ENCODE data around the gene NLK.
"Not testable (repeated sequence)": the region's sequence is repeated elsewhere in the genome, so short reads cannot be mapped to it uniquely, and the experiment has no call there.

DNA sequence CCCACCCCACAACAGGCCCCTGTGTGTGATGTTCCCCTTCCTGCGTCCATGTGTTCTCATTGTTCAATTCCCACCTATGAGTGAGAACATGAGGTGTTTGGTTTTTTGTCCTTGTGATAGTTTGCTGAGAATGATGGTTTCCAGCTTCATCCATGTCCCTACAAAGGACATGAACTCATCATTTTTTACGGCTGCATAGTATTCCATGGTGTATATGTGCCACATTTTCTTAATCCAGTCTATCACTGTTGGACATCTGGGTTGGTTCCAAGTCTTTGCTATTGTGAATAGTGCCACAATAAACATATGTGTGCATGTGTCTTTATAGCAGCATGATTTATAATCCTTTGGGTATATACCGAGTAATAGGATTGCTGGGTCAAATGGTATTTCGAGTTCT is 7.0 kb upstream of the NLK start:
- TF ChIP-seq, protein P1, sequence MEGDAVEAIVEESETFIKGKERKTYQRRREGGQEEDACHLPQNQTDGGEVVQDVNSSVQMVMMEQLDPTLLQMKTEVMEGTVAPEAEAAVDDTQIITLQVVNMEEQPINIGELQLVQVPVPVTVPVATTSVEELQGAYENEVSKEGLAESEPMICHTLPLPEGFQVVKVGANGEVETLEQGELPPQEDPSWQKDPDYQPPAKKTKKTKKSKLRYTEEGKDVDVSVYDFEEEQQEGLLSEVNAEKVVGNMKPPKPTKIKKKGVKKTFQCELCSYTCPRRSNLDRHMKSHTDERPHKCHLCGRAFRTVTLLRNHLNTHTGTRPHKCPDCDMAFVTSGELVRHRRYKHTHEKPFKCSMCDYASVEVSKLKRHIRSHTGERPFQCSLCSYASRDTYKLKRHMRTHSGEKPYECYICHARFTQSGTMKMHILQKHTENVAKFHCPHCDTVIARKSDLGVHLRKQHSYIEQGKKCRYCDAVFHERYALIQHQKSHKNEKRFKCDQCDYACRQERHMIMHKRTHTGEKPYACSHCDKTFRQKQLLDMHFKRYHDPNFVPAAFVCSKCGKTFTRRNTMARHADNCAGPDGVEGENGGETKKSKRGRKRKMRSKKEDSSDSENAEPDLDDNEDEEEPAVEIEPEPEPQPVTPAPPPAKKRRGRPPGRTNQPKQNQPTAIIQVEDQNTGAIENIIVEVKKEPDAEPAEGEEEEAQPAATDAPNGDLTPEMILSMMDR (IDR thresholded peaks at IDR 0.05; ENCODE audit: low read depth, low read length), result not testable (repeated sequence)
- not testable (repeated sequence) for TF ChIP-seq POLR2A (IDR thresholded peaks at IDR 0.05; ENCODE audit: extremely low read depth, insufficient read length); MYC (IDR thresholded peaks at IDR 0.05; ENCODE audit: low read depth, low read length)
